ENCODE results near the gene CHPF2. TPM values are rescaled to one million over a fixed set of nuclear protein-coding genes. Genes with fewer than 3 reads are reported as not detected.

CHPF2 gene, protein sequence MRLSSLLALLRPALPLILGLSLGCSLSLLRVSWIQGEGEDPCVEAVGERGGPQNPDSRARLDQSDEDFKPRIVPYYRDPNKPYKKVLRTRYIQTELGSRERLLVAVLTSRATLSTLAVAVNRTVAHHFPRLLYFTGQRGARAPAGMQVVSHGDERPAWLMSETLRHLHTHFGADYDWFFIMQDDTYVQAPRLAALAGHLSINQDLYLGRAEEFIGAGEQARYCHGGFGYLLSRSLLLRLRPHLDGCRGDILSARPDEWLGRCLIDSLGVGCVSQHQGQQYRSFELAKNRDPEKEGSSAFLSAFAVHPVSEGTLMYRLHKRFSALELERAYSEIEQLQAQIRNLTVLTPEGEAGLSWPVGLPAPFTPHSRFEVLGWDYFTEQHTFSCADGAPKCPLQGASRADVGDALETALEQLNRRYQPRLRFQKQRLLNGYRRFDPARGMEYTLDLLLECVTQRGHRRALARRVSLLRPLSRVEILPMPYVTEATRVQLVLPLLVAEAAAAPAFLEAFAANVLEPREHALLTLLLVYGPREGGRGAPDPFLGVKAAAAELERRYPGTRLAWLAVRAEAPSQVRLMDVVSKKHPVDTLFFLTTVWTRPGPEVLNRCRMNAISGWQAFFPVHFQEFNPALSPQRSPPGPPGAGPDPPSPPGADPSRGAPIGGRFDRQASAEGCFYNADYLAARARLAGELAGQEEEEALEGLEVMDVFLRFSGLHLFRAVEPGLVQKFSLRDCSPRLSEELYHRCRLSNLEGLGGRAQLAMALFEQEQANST
- 10 to 100 TPM; 14.2 to 28.3 (median 24.3) TPM for total RNA-seq

GRCh38 chr7:151232091-151232916, at the start of gene CHPF2:
Gene CHPF2 (plus strand): TSS chr7:151232483. CDS start chr7:151234012, 1,529 bp downstream.
- TF ChIP-seq, protein P1, sequence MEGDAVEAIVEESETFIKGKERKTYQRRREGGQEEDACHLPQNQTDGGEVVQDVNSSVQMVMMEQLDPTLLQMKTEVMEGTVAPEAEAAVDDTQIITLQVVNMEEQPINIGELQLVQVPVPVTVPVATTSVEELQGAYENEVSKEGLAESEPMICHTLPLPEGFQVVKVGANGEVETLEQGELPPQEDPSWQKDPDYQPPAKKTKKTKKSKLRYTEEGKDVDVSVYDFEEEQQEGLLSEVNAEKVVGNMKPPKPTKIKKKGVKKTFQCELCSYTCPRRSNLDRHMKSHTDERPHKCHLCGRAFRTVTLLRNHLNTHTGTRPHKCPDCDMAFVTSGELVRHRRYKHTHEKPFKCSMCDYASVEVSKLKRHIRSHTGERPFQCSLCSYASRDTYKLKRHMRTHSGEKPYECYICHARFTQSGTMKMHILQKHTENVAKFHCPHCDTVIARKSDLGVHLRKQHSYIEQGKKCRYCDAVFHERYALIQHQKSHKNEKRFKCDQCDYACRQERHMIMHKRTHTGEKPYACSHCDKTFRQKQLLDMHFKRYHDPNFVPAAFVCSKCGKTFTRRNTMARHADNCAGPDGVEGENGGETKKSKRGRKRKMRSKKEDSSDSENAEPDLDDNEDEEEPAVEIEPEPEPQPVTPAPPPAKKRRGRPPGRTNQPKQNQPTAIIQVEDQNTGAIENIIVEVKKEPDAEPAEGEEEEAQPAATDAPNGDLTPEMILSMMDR (IDR thresholded peaks at IDR 0.05; ENCODE audit: low read depth), result no peak

DNA sequence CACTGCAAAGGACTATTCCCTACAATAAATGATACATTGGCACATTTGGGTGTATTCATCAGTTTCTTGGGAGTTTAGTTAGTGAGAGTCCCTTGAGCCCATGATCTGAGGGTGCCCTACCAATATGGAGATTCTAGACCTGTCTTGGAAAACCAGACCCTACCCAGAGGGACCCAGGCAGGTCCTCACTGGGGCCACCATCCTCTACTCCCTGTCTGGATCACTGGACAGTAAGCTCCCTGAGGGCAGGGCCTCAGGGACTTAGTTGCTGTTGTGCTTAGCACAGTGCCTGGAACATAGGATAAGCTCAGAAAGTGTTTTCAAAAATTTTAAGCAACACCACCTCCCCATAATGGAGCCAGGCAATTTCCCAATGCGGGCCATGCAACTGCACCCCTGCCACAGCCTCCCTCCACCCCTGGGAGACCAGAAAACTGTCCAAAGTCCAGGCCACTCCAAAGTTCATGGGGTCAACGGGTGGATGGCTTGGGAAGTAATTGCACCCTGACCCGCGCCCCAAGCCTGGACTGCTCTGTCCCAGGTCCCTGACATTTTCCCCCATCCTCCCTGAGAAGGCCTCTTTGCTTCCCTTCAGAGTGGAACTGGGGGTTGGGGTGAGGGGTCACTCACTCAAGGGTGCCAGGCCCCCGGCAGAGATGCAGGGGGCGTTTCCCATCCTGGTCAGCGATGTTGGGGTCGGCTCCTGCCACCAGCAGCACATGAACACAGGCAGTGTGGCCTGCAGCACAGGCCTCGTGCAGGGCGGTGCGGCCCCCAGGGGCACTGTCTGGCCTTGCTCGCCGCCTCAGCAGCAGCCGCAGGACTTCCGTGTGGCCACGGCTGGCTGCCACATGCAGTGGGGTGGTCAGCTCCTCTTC, 46.3 kb upstream of the CHPF2 start:
- TF ChIP-seq, protein P1 (IDR thresholded peaks at IDR 0.05; ENCODE audit: low read depth), result no peak

GRCh38 chr7:151186640-151187408, 45.5 kb upstream of the CHPF2 start, which contains the start of gene ASB10:
Gene ASB10 (minus strand): TSS chr7:151187250. CDS start chr7:151187130, 120 bp downstream.
- TF ChIP-seq, protein P1 (IDR thresholded peaks at IDR 0.05; ENCODE audit: low read depth), result no peak

- TF ChIP-seq, protein P1 (IDR thresholded peaks at IDR 0.05; ENCODE audit: low read depth), result no peak
Measured at GRCh38 chr7:151187409-151188251, 44.7 kb upstream of the CHPF2 start.

DNA sequence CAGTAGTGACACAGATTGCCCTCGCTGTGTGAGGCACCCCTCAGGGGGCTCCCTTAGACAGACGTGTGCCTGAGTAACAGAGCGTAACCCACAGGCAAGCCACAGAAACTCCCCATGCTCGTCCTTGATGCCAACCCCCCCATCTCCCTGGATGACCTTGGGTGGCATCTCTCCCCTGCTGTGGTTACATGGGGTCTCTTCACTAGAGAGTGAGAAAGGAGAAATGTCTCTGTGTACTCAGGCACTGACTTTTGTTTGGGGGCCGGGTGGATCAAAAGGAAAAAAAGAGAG, 44.1 kb upstream of the CHPF2 start:
- TF ChIP-seq, protein P1 (IDR thresholded peaks at IDR 0.05; ENCODE audit: low read depth), result no peak
